Colonic mucosa (tissue), 4 donors: ENCODE data around the gene MCM3. TPM values are rescaled to one million over a fixed set of nuclear protein-coding genes. Genes with fewer than 3 reads are reported as not detected.

ENCODE experiments used
- DNase-seq: peaks from one replicate; pipeline ENCODE4 v3.0.0-alpha.2; 2020
- H3K27ac ChIP-seq: fragments of 200-600 bp; one replicate; pipeline ENCODE4 v1.8.0; 2021
- H3K27me3 ChIP-seq: fragments of 200-600 bp; one replicate; pipeline ENCODE4 v1.8.0; 2021
- H3K36me3 ChIP-seq: fragments of 200-600 bp; one replicate; pipeline ENCODE4 v1.8.0; 2021
- H3K4me1 ChIP-seq: fragments of 200-600 bp; one replicate; pipeline ENCODE4 v1.8.0; 2021; ENCODE audit warnings: mild to moderate bottlenecking
- H3K4me3 ChIP-seq: fragments of 200-600 bp; one replicate; pipeline ENCODE4 v1.8.0; 2021
- H3K9ac ChIP-seq, 2 donors: one replicate each; pipeline ENCODE4 v1.7.0; 2013; ENCODE audit warnings: control low read depth in 2 of 2, low read depth in 2 of 2, low read length in 2 of 2
- H3K9me3 ChIP-seq: fragments of 200-600 bp; one replicate; pipeline ENCODE4 v1.8.0; 2021
- CTCF ChIP-seq: fragments of 200-600 bp; IDR thresholded peaks from one replicate; pipeline ENCODE4 v1.8.0; 2022; ENCODE audit warnings: antibody characterized with exemption, mild to moderate bottlenecking
- intact Hi-C: fragments of 100-400 bp; cut with DNase I; formaldehyde crosslinking; loops from one replicate; pipeline ENCODE4 v1.14.1; 2022
- total RNA-seq, 2 donors: library from RNA; stranded (reverse); fragmentation: NEBNext Ultra II Directional in 1 of 2; extraction: Animal tissue kit (Norgen Biotek cat#: 25700) in 1 of 2; gene quantifications; one replicate each; pipeline ENCODE4 v1.2.1, GENCODE V29; 2021
- donor health status: healthy.
- donor health status: DM: no; HTN: no; CAD: no.
- donor health status: DM: no; HTN: no; CAD: no.

The MCM3 gene
- total RNA-seq, 2 donors from 2014 or later: 28.9 to 117 TPM

GRCh38 chr6:52306972-52307870 lies 22.7 kb upstream of the MCM3 start:
- H3K27ac ChIP-seq: no peak overlapping the region
- H3K9ac ChIP-seq: no peak overlapping the region
- no peak overlapping the region for H3K4me3 ChIP-seq
- intact Hi-C loops: loop anchor here (10.0 kb wide), 1 partner anchor 58 kb away; the partner anchor contains the start of gene PAQR8
- no peak for TF ChIP-seq CTCF
- H3K27me3 ChIP-seq: no peaks in the 10 kb centered on the region
- peaks cover 7% of the 10 kb centered on the region for H3K4me1 ChIP-seq
- no peaks in the 10 kb centered on the region for H3K36me3 ChIP-seq
- H3K9me3 ChIP-seq: no peaks in the 10 kb centered on the region
- DNase-seq: no peak

DNA sequence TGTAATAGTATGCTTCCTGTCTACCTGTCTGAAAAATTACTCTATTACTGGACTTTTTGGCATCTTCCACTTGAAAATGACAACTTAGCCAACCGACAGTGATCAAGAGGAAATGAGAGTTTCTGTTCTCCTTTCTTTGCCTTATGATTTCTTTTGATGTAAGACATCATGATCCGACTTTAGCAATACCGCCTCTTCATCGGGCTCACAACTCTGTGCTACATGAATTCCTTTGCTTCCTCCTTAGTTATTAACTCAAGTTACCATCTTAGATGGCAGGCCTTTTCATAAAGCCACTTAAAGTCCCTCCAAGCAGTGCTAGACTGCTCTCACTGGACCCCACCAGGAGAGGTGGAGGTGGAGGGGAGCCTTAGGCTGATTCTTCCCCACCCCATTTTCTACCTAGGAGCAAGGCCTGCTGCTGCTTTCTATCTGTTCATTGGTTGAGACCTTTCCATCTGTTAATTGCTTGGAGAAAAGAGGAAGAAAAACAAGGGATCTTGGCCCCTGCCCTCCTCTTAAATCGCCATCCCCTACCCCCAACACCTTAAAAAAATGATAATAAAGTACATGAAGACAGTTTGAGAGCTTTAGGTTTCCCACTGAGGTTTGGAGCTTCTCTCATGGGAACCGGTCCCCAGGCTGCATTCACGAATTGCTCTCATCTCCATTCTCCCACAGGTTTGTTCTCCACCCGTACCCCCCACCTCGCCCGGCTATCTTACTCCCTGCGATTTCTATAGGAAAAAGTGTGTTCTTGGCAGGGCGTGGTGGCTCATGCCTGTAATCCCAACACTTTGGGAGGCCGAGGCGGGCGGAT lies 21.6 kb upstream of the MCM3 start:
- no peak for DNase-seq
- Histone ChIP-seq H3K36me3 (no peaks in the 10 kb centered on the region), H3K4me3 (no peak overlapping the region), H3K9me3 (no peaks in the 10 kb centered on the region), H3K27me3 (no peaks in the 10 kb centered on the region), H3K9ac (peak overlapping the region in 1 of 2 donors; percentile 43), H3K4me1 (peaks cover 7% of the 10 kb centered on the region), H3K27ac (peak overlapping the region; percentile 65)
- no peak for TF ChIP-seq CTCF
- intact Hi-C loops: loop anchor here (2.0 to 10.0 kb wide), 2 partner anchors 21 to 59 kb away; partner anchors contain the start of gene PAQR8

DNA sequence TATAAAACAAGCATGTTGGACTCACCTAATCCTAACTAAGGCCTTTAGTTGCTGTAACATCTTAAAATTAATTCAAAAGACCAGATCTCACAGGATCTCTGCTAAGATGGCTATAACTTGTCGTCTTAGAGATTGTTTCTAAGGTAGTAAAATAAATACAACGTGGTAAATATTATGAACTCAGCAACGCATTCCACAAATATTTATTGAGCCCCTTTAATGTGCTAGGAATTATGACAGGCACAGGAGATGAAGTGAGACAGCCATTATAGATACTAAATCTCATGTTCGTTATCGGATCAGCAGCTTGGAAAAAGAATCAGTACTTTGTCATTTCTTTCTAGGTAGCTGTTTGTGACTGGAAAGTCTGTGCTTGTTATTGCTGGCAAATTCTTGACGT lies 20.9 kb upstream of the MCM3 start:
- TF ChIP-seq CTCF: no peak
- peak overlapping the region; percentile 65 for H3K27ac ChIP-seq
- no peak for DNase-seq
- H3K27me3 ChIP-seq: no peaks in the 10 kb centered on the region
- H3K9me3 ChIP-seq: no peaks in the 10 kb centered on the region
- H3K4me3 ChIP-seq: no peak overlapping the region
- H3K9ac ChIP-seq: peak overlapping the region in 1 of 2 donors; percentile 43
- intact Hi-C loops: loop anchor here (2.0 to 10.0 kb wide), 2 partner anchors 21 to 59 kb away; partner anchors contain the start of gene PAQR8
- peaks cover 7% of the 10 kb centered on the region for H3K4me1 ChIP-seq
- H3K36me3 ChIP-seq: no peaks in the 10 kb centered on the region

GRCh38 chr6:52304983-52305390 lies 20.4 kb upstream of the MCM3 start:
- DNase-seq: no peak
- TF ChIP-seq CTCF: no peak
- Histone ChIP-seq H3K36me3 (no peaks in the 10 kb centered on the region), H3K27ac (peak overlapping the region; percentile 65), H3K4me3 (no peak overlapping the region), H3K9ac (peak overlapping the region in 1 of 2 donors; percentile 43), H3K27me3 (no peaks in the 10 kb centered on the region), H3K9me3 (no peaks in the 10 kb centered on the region), H3K4me1 (peaks cover 7% of the 10 kb centered on the region)
- intact Hi-C loops: loop anchor here (2.0 to 10.0 kb wide), 2 partner anchors 22 to 60 kb away; partner anchors contain the start of gene PAQR8

DNA sequence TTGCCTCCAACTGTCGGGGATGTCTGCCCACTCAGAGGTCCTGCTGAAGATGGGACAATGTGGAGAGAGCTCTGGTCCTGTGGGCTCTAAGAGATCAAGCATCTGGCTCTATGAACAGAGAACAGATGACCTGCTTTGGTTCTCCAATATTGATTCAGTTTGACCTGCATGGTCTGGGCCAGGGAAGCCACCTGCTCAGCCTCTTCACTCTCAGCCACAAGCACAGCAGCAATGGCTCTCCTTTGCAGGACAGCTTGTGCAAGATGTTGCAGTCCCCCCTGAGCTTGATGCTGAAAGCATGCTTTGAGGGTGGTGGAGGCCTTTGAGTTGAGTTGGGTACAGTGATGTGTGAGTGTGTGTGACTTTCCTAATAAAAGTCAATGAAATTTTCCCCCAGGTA lies 18.6 kb upstream of the MCM3 start:
- Histone ChIP-seq H3K9ac (no peak overlapping the region), H3K27me3 (no peaks in the 10 kb centered on the region), H3K4me1 (peaks cover 7% of the 10 kb centered on the region), H3K4me3 (no peak overlapping the region), H3K27ac (no peak overlapping the region), H3K36me3 (no peaks in the 10 kb centered on the region), H3K9me3 (no peaks in the 10 kb centered on the region)
- no peak for DNase-seq
- no peak for TF ChIP-seq CTCF
- intact Hi-C loops: loop anchor here (10.0 kb wide), 1 partner anchor 62 kb away; the partner anchor contains the start of gene PAQR8
